Epidermal melanocyte (primary cell): ENCODE results near the gene TPMT.
A peak's percentile ranks its signal among the peaks of the same experiment; 100 is the strongest.
"Not testable (repeated sequence)": the region's sequence is repeated elsewhere in the genome, so short reads cannot be mapped to it uniquely, and the experiment has no call there.

ENCODE experiments used
- DNase-seq: peaks from one replicate; pipeline ENCODE4 v3.0.0; 2011; ENCODE audit warnings: low spot score; ENCODE audit not compliant: insufficient read length

TPMT gene

GRCh38 chr6:18154507-18155149 lies at the start of gene TPMT:
TPMT (minus strand) TSS chr6:18155077; CDS start chr6:18149127, 5,950 bp downstream.
- peak; percentile 82 for DNase-seq

GRCh38 chr6:18203786-18204185 lies 48.9 kb upstream of the TPMT start:
- DNase-seq = no peak

GRCh38 chr6:18192026-18192425 lies 37.1 kb upstream of the TPMT start:
- no peak for DNase-seq

- DNase-seq = no peak
These were observed 34.3 kb upstream of the TPMT start for GRCh38 chr6:18189196-18189595.

GRCh38 chr6:18187701-18188100 lies 32.8 kb upstream of the TPMT start:
- DNase-seq = no peak

- no peak for DNase-seq
These were observed 31.8 kb upstream of the TPMT start for GRCh38 chr6:18186540-18187250.

- no peak for DNase-seq
These were observed 31.2 kb upstream of the TPMT start for GRCh38 chr6:18186033-18186432.

GRCh38 chr6:18185624-18186023 lies 30.7 kb upstream of the TPMT start:
- no peak for DNase-seq

- no peak for DNase-seq
These were observed 28.9 kb upstream of the TPMT start for GRCh38 chr6:18183766-18184165.

GRCh38 chr6:18182568-18182967 lies 27.7 kb upstream of the TPMT start:
- no peak for DNase-seq

- no peak for DNase-seq
These were observed 25.0 kb upstream of the TPMT start for GRCh38 chr6:18179770-18180356.

GRCh38 chr6:18178960-18179615 lies 24.2 kb upstream of the TPMT start:
- DNase-seq = no peak

GRCh38 chr6:18177286-18177965 lies 22.5 kb upstream of the TPMT start:
- DNase-seq = no peak

GRCh38 chr6:18176198-18176597 lies 21.3 kb upstream of the TPMT start:
- DNase-seq = not testable (repeated sequence)

- DNase-seq = no peak
These were observed 17.0 kb upstream of the TPMT start for GRCh38 chr6:18171871-18172270.

GRCh38 chr6:18168264-18168663 lies 13.4 kb upstream of the TPMT start:
- no peak for DNase-seq

- DNase-seq = no peak
These were observed 11.6 kb upstream of the TPMT start for GRCh38 chr6:18166312-18167036.

GRCh38 chr6:18165751-18166150 lies 10.9 kb upstream of the TPMT start:
- no peak for DNase-seq

- DNase-seq = no peak
These were observed 7.5 kb upstream of the TPMT start for GRCh38 chr6:18162401-18162800.

GRCh38 chr6:18161431-18161830 lies 6.6 kb upstream of the TPMT start:
- DNase-seq = no peak

- DNase-seq = no peak
These were observed 6.0 kb upstream of the TPMT start for GRCh38 chr6:18160911-18161310.
